Measurements from ENCODE around the gene POMC.

POMC gene

DNA sequence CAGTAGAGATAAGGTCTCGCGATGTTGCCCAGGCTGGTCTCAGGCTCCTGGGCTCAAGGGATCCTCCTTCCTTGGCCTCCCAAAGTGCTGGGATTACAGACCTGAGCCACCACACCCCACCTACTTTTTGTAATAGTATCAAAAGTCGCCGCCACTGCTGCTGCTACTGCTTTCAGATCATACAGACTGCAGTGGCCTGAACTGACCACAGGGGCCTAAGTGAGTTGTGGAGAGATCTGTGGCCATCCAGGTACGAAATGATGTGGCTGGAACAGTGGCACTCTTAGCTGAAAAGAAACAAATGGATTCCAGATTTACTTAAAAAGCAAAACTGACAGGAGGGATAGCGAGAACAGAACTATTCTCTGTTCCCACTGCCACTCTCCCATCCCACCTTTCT is 32.9 kb upstream of the POMC start:
- Histone ChIP-seq H3K9me3 (ENCODE audit: control insufficient read depth in 2 of 2, low read length in 2 of 2) (no peaks in the 10 kb centered on the region), H3K27me3 (ENCODE audit: control insufficient read depth in 2 of 2, insufficient read depth in 2 of 2, low read length in 2 of 2) (no peaks in the 10 kb centered on the region), H3K9ac (ENCODE audit: low read depth in 1 of 2, low read length in 2 of 2) (no peak overlapping the region), H3K4me3 (ENCODE audit: low read length in 2 of 2) (no peak overlapping the region), H3K27ac (ENCODE audit: low read depth in 2 of 2, low read length in 2 of 2) (no peak overlapping the region), H3K36me3 (ENCODE audit: control insufficient read depth in 2 of 2, insufficient read depth in 2 of 2, low read length in 2 of 2) (no peaks in the 10 kb centered on the region), H3K4me1 (ENCODE audit: control insufficient read depth in 2 of 2, insufficient read depth in 2 of 2, low read length in 2 of 2) (peaks cover 0 to 3% of the 10 kb centered on the region in 2 donors)

DNA sequence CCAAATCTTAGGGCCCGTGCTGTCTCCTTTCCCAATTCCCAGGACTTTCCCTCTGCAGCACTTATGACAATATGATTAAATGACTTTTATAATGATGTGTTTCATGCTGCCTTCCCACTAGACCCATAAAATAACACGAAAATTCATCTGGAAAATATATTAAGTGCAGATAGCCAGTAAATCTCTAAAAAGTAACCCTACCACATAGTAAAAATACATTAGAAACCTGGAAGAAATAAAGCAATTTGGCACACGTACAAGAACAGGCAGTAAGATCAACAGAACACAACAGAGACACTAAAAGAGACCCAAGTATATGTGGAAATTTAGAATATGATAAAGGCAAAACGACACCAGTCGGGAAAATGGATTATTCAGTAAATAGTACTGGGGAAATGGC is 30.2 kb upstream of the POMC start:
- no peaks in the 10 kb centered on the region for H3K9me3 ChIP-seq (ENCODE audit: control insufficient read depth in 2 of 2, low read length in 2 of 2)
- H3K36me3 ChIP-seq (ENCODE audit: control insufficient read depth in 2 of 2, insufficient read depth in 2 of 2, low read length in 2 of 2) = no peaks in the 10 kb centered on the region
- H3K27ac ChIP-seq (ENCODE audit: low read depth in 2 of 2, low read length in 2 of 2) = no peak overlapping the region
- no peak overlapping the region for H3K4me3 ChIP-seq (ENCODE audit: low read length in 2 of 2)
- no peak overlapping the region for H3K9ac ChIP-seq (ENCODE audit: low read depth in 1 of 2, low read length in 2 of 2)
- no peaks in the 10 kb centered on the region for H3K27me3 ChIP-seq (ENCODE audit: control insufficient read depth in 2 of 2, insufficient read depth in 2 of 2, low read length in 2 of 2)
- H3K4me1 ChIP-seq (ENCODE audit: control insufficient read depth in 2 of 2, insufficient read depth in 2 of 2, low read length in 2 of 2) = peaks cover 0 to 3% of the 10 kb centered on the region in 2 donors

DNA sequence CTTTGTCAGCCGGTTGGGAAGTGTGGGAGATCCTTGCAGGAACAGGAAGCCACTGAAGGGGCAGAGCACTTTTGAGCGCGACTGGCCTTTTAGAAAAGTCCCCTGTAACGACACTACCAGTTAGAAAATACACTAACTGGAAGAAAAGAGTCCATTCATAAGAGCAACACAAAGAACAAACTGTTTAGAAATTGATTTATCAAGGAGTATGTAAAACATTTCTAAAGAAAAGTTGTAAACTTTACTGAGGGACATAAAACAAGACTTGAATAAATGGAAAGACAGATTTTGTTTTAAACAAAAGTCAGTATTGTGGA is 29.8 kb upstream of the POMC start:
- Histone ChIP-seq H3K9ac (ENCODE audit: low read depth in 1 of 2, low read length in 2 of 2) (no peak overlapping the region), H3K36me3 (ENCODE audit: control insufficient read depth in 2 of 2, insufficient read depth in 2 of 2, low read length in 2 of 2) (no peaks in the 10 kb centered on the region), H3K27ac (ENCODE audit: low read depth in 2 of 2, low read length in 2 of 2) (no peak overlapping the region), H3K9me3 (ENCODE audit: control insufficient read depth in 2 of 2, low read length in 2 of 2) (no peaks in the 10 kb centered on the region), H3K4me3 (ENCODE audit: low read length in 2 of 2) (no peak overlapping the region), H3K4me1 (ENCODE audit: control insufficient read depth in 2 of 2, insufficient read depth in 2 of 2, low read length in 2 of 2) (peaks cover 0 to 3% of the 10 kb centered on the region in 2 donors), H3K27me3 (ENCODE audit: control insufficient read depth in 2 of 2, insufficient read depth in 2 of 2, low read length in 2 of 2) (no peaks in the 10 kb centered on the region)

DNA sequence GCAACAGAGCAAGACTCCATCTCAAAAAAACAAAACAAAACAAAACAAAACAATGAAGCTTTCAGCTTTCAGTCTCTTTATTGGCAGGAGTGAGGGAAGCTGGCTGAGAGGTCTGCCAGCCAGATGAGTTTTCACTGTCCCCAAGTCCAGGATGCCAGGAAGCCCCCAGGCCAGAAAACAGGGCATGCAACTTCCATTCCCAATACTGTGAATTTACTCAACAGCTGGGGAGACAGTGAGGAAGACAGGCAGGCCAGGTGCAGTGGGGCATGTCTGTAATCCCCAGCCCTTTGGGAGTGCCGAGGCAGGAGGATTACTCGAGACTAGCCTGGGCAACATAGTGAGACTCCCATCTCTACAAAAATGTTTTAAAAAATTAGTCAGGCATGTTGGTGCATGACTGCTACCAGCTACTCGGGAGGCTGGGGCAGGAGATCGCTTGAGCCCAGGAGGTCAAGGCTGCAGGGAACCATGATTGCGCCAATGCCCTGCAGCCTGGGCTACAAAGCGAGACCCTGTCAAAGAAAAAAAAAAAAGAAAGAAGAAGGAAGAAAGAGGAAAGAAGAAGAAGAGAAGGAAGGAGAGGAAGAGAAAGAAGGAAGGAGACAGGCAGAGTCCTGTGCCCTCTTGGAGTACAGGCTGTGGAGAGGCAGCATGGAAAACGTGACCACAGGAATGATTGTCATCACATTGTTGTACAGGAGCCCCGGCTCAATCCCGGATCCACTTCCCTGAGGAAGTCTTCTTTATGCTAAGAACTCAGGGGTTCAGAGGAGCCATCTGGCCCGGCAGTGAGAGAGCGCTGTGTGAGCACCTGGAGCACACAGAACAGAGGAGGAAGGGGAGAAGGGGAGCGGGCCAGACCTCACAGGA is 29.2 kb upstream of the POMC start:
- Histone ChIP-seq H3K4me3 (ENCODE audit: low read length in 2 of 2) (no peak overlapping the region), H3K4me1 (ENCODE audit: control insufficient read depth in 2 of 2, insufficient read depth in 2 of 2, low read length in 2 of 2) (peaks cover 0 to 3% of the 10 kb centered on the region in 2 donors), H3K9me3 (ENCODE audit: control insufficient read depth in 2 of 2, low read length in 2 of 2) (no peaks in the 10 kb centered on the region), H3K36me3 (ENCODE audit: control insufficient read depth in 2 of 2, insufficient read depth in 2 of 2, low read length in 2 of 2) (no peaks in the 10 kb centered on the region), H3K9ac (ENCODE audit: low read depth in 1 of 2, low read length in 2 of 2) (no peak overlapping the region), H3K27ac (ENCODE audit: low read depth in 2 of 2, low read length in 2 of 2) (no peak overlapping the region), H3K27me3 (ENCODE audit: control insufficient read depth in 2 of 2, insufficient read depth in 2 of 2, low read length in 2 of 2) (no peaks in the 10 kb centered on the region)

DNA sequence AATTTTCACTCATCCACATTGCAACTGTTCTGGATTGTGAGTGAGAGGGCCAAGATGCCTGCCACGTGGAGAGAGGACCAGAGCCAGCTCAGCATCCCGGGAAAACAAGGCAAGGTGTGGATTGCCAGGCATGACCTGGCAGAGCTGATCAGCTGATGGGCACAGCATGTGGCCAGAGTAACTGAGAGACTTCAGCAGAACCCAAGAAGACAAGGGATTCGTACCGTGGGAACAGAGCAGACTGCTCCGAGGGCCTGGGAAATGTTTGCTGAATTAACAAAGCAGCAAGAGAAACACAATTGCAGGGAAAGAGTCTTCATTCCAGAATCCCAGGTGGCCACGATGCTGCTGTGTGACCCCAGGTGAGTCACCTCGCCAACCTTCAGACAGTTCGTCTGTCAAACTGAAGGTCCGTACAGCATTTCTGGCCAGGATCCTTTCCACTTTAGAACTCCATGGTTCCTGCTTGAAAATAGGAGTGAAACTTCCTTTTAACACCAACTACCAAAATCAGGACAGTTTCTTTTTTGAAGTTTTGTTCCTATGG is 26.3 kb upstream of the POMC start:
- no peak overlapping the region for H3K4me3 ChIP-seq (ENCODE audit: low read length in 2 of 2)
- no peaks in the 10 kb centered on the region for H3K9me3 ChIP-seq (ENCODE audit: control insufficient read depth in 2 of 2, low read length in 2 of 2)
- H3K4me1 ChIP-seq (ENCODE audit: control insufficient read depth in 2 of 2, insufficient read depth in 2 of 2, low read length in 2 of 2) = peaks cover 0 to 3% of the 10 kb centered on the region in 2 donors
- H3K36me3 ChIP-seq (ENCODE audit: control insufficient read depth in 2 of 2, insufficient read depth in 2 of 2, low read length in 2 of 2) = no peaks in the 10 kb centered on the region
- H3K9ac ChIP-seq (ENCODE audit: low read depth in 1 of 2, low read length in 2 of 2) = no peak overlapping the region
- H3K27ac ChIP-seq (ENCODE audit: low read depth in 2 of 2, low read length in 2 of 2) = no peak overlapping the region
- no peaks in the 10 kb centered on the region for H3K27me3 ChIP-seq (ENCODE audit: control insufficient read depth in 2 of 2, insufficient read depth in 2 of 2, low read length in 2 of 2)

DNA sequence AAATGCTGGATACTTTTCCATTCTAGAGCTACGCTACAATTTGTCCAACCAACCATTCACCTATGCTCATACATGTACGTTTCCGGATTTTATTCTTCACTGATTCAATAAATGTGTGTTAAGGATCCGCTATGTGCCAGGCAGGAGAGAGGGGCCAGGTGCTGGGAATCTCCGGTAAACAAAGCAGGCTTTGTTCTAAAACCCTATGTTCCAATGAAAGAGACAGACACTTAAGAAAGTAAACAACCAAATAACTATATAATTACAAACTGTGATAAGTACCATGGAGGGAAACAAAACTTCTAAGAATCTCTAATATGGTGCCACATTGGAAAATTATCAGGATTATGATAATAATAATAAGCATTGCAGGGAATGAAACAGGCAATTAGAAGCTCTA is 22.2 kb upstream of the POMC start:
- Histone ChIP-seq H3K36me3 (ENCODE audit: control insufficient read depth in 2 of 2, insufficient read depth in 2 of 2, low read length in 2 of 2) (no peaks in the 10 kb centered on the region), H3K27me3 (ENCODE audit: control insufficient read depth in 2 of 2, insufficient read depth in 2 of 2, low read length in 2 of 2) (no peaks in the 10 kb centered on the region), H3K9ac (ENCODE audit: low read depth in 1 of 2, low read length in 2 of 2) (no peak overlapping the region), H3K4me3 (ENCODE audit: low read length in 2 of 2) (no peak overlapping the region), H3K27ac (ENCODE audit: low read depth in 2 of 2, low read length in 2 of 2) (no peak overlapping the region), H3K4me1 (ENCODE audit: control insufficient read depth in 2 of 2, insufficient read depth in 2 of 2, low read length in 2 of 2) (peaks cover 0 to 5% of the 10 kb centered on the region in 2 donors), H3K9me3 (ENCODE audit: control insufficient read depth in 2 of 2, low read length in 2 of 2) (no peaks in the 10 kb centered on the region)

DNA sequence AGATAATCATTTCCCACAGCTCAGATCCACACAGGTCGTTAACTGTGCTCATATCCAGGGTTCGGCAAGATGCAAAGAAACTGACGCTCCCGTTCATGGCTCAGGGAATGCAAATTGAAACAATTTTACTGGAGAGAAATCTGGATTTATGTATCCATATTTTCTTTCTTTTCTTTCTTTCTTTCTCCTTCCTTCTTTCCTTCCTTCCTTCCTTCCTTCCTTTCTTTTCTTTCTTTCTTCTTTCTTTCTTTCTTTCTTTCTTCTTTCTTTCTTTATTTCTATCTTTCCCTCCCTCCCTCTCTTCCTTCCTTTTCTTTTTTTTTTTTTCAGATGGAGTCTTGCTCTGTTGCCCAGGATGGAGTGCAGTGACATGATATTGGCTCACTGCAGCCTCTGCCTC is 20.0 kb upstream of the POMC start:
- Histone ChIP-seq H3K4me1 (ENCODE audit: control insufficient read depth in 2 of 2, insufficient read depth in 2 of 2, low read length in 2 of 2) (peaks cover 0 to 5% of the 10 kb centered on the region in 2 donors), H3K9me3 (ENCODE audit: control insufficient read depth in 2 of 2, low read length in 2 of 2) (no peaks in the 10 kb centered on the region), H3K9ac (ENCODE audit: low read depth in 1 of 2, low read length in 2 of 2) (no peak overlapping the region), H3K27me3 (ENCODE audit: control insufficient read depth in 2 of 2, insufficient read depth in 2 of 2, low read length in 2 of 2) (no peaks in the 10 kb centered on the region), H3K36me3 (ENCODE audit: control insufficient read depth in 2 of 2, insufficient read depth in 2 of 2, low read length in 2 of 2) (no peaks in the 10 kb centered on the region), H3K27ac (ENCODE audit: low read depth in 2 of 2, low read length in 2 of 2) (no peak overlapping the region), H3K4me3 (ENCODE audit: low read length in 2 of 2) (no peak overlapping the region)

DNA sequence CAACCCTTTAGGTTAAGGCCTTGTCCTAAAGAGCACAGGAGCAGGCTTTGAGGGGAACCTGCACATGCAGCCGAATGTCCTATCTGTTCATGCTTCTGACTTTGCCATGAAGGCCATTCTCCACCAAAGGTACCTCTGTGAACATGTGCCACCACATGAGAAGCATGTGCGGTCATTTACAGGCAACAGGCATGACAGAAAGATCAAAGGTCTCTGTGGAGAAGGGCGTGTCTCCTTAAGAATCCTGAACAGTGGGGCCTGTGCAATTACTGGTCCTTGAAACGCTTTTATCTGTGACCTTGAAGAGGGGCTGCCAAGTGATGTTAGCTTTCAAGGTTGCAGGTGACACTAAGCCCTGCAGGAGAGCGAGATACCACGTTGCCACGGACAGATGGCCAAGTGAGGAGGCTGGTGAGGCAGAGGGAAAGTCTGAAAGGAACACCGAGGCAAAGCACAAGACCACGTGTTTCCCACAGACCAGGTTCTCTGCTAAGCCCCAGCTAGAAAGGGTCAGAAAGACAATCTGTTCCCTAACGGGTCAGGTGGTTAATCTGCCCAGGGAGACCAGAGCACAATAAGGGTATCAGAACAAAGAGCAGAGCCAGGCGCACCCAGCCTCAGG is 19.5 kb upstream of the POMC start:
- no peak overlapping the region for H3K4me3 ChIP-seq (ENCODE audit: low read length in 2 of 2)
- H3K9ac ChIP-seq (ENCODE audit: low read depth in 1 of 2, low read length in 2 of 2) = no peak overlapping the region
- no peaks in the 10 kb centered on the region for H3K36me3 ChIP-seq (ENCODE audit: control insufficient read depth in 2 of 2, insufficient read depth in 2 of 2, low read length in 2 of 2)
- H3K27ac ChIP-seq (ENCODE audit: low read depth in 2 of 2, low read length in 2 of 2) = no peak overlapping the region
- H3K4me1 ChIP-seq (ENCODE audit: control insufficient read depth in 2 of 2, insufficient read depth in 2 of 2, low read length in 2 of 2) = peaks cover 0 to 5% of the 10 kb centered on the region in 2 donors
- no peaks in the 10 kb centered on the region for H3K27me3 ChIP-seq (ENCODE audit: control insufficient read depth in 2 of 2, insufficient read depth in 2 of 2, low read length in 2 of 2)
- no peaks in the 10 kb centered on the region for H3K9me3 ChIP-seq (ENCODE audit: control insufficient read depth in 2 of 2, low read length in 2 of 2)

DNA sequence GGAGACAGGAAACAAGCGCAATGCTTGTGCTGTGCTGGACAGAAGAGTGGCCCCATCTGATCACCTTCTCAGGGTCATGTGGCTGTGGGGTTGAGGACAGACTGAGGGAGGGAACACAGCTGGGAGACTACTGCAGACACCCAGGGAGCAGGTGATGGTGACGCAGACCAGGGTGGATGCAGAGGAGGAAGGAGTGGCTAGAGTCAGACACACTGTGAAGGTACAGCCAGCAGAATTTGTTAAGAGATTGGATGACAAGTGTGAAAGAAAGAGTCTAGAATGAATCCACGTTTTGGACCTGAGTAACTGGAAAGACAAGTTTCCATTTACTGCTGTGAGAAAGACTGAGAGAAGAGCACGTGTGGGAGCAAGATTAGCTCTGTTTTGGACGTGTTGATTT is 15.9 kb upstream of the POMC start:
- Histone ChIP-seq H3K36me3 (ENCODE audit: control insufficient read depth in 2 of 2, insufficient read depth in 2 of 2, low read length in 2 of 2) (no peaks in the 10 kb centered on the region), H3K9ac (ENCODE audit: low read depth in 1 of 2, low read length in 2 of 2) (no peak overlapping the region), H3K9me3 (ENCODE audit: control insufficient read depth in 2 of 2, low read length in 2 of 2) (peaks cover 0 to 2% of the 10 kb centered on the region in 2 donors), H3K27ac (ENCODE audit: low read depth in 2 of 2, low read length in 2 of 2) (no peak overlapping the region), H3K27me3 (ENCODE audit: control insufficient read depth in 2 of 2, insufficient read depth in 2 of 2, low read length in 2 of 2) (no peaks in the 10 kb centered on the region), H3K4me1 (ENCODE audit: control insufficient read depth in 2 of 2, insufficient read depth in 2 of 2, low read length in 2 of 2) (peaks cover 0 to 5% of the 10 kb centered on the region in 2 donors), H3K4me3 (ENCODE audit: low read length in 2 of 2) (no peak overlapping the region)

DNA sequence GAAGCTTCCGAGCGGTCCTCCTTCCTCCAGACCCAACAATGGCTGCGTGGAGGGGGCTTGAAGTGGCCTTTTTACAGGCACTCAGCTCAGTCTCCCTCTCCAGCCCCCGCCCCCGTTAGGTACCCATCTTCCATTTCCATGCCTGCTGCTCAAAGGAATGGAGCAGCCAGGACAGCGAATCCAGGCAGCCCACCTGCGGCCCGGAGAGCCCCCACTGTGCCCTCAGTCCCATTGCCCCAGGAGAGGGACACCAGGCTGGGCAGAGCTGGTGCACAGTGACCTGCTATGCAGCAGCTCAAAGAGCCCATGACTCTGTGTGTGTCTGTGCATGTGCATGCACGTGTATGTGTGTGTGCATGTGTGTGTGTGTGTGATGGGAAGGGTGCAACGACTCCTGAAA is 10.6 kb upstream of the POMC start:
- Histone ChIP-seq H3K27me3 (ENCODE audit: control insufficient read depth in 2 of 2, insufficient read depth in 2 of 2, low read length in 2 of 2) (peaks cover 3 to 5% of the 10 kb centered on the region in 2 donors), H3K36me3 (ENCODE audit: control insufficient read depth in 2 of 2, insufficient read depth in 2 of 2, low read length in 2 of 2) (no peaks in the 10 kb centered on the region), H3K9ac (ENCODE audit: low read depth in 1 of 2, low read length in 2 of 2) (no peak overlapping the region), H3K4me1 (ENCODE audit: control insufficient read depth in 2 of 2, insufficient read depth in 2 of 2, low read length in 2 of 2) (no peaks in the 10 kb centered on the region), H3K4me3 (ENCODE audit: low read length in 2 of 2) (no peak overlapping the region), H3K9me3 (ENCODE audit: control insufficient read depth in 2 of 2, low read length in 2 of 2) (peaks cover 0 to 2% of the 10 kb centered on the region in 2 donors), H3K27ac (ENCODE audit: low read depth in 2 of 2, low read length in 2 of 2) (no peak overlapping the region)
